GM19351 (cell line): ENCODE data around the gene AANAT.
A peak's percentile ranks its signal among the peaks of the same experiment; 100 is the strongest.

Source experiments
- ATAC-seq: cut with Tn5 transposase; IDR thresholded peaks from one replicate; pipeline ENCODE4 v1.9.1; 2021; ENCODE audit warnings: mild to moderate bottlenecking, moderate library complexity; ENCODE audit not compliant: unreplicated experiment

AANAT gene

DNA sequence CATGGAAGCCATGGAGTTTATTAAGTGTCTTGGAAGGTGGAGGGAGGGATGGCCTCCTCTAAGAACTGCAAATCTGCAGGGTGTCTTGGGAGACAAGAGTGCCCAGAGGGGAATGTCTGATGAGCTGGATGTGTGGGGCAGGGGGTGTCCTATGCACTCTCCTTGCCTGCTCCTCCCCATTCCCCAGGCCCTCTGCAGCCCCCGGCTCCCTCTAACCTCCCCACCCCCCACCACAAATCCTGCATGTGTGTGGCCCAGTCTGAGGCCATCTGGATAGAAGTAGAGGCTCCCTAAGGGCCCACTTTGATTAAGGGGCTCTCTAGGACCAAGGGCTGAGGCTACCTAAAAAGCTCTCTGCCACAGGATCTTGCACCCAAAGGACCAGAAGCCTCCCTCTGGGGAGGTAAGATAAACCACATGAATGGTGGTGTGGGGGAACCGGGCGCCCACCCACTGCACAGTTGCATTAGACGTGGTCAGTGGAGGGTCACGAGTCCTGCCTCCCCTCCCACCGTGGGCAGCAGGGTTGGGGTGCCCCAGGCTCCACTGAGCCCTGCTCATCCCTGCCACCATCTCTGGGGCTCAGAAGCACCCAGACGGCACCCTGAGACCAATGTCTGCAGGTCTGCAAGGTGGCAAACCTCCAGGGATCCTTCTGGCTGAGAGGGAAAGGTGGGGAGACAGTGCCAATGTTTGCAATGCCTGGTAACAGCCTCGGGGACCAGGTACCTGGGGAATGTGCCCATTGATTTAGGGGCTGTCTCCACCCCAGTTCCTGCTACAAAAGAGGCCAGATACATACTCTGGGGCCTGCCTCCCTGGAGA, 618 bp downstream of the AANAT start:
- no peak for ATAC-seq

- ATAC-seq, result no peak
Measured at GRCh38 chr17:76468634-76469010, 1.2 kb downstream of the AANAT start.

DNA sequence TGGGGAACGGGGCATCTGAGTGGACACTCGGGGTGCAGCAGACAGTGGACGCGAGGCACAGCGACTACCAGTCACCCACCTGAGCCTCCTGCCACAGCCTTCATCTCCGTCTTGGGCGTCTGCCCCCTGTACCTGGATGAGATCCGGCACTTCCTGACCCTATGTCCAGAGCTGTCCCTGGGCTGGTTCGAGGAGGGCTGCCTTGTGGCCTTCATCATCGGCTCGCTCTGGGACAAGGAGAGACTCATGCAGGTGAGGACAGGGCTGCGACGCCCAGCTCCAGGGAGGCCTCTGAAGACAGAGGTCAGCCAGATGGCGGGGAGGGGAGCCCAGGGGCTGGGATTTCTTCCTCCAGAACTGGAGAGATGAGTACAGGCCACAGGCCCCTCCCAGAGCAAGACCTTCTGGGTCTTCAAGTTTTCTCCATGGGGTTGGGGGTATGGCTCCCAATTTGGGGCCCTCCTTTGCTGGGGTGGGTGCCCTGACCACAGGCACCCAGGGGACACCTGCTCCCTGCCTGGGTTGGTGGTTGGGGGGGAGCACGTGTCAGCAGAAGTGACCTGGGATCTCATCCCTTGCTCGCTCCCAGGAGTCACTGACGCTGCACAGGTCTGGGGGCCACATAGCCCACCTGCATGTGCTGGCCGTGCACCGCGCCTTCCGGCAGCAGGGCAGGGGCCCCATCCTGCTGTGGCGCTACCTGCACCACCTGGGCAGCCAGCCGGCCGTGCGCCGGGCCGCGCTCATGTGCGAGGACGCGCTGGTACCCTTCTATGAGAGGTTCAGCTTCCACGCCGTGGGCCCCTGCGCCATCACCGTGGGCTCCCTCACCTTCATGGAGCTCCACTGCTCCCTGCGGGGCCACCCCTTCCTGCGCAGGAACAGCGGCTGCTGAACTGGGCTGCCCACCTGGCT, 1.9 kb downstream of the AANAT start:
- ATAC-seq, result no peak

DNA sequence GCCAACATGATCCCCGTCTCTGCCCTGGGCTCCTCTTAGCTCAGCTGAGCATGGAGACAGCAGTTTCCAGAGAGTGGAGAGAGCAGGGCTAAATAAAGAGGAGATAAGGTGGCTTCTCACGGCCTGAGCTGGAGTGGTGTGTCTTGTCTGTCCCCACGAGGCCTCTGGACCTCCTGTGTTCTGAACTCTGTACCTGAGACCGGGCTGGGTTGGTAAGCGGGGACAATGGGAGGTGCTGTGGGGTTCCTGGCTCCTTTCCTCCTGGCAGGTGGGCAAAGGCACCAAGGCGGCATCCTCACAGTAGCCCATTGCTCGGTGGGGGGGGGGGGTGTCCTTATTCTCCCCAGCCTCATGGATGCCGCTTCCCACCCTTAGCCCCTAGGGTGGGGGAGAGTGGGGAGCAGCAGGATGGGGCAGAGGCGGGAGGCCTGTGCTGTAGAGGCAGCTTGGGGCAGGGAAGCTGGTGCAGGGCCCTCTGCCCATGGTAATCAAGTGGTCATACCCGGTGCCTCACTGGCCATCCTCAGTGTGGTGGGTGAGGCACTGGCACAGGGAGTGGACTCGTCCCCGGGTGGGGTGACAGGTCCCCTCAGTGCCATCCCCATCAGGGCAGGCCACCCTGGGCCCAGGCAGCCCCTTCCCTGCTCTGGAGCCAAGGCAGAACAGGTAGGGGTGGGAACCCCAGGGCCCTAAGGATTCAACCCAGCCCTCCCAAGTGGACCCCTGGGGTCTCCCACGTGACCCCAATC, 2.8 kb downstream of the AANAT start:
- ATAC-seq, result no peak

GRCh38 chr17:76471498-76472257, 4.3 kb downstream of the AANAT start:
- ATAC-seq, result no peak

- ATAC-seq, result no peak
Measured at GRCh38 chr17:76472258-76472645, 4.8 kb downstream of the AANAT start.

GRCh38 chr17:76472726-76473125, 5.3 kb downstream of the AANAT start:
- ATAC-seq, result no peak

- no peak for ATAC-seq
Measured at GRCh38 chr17:76473541-76473985, 6.2 kb downstream of the AANAT start.

DNA sequence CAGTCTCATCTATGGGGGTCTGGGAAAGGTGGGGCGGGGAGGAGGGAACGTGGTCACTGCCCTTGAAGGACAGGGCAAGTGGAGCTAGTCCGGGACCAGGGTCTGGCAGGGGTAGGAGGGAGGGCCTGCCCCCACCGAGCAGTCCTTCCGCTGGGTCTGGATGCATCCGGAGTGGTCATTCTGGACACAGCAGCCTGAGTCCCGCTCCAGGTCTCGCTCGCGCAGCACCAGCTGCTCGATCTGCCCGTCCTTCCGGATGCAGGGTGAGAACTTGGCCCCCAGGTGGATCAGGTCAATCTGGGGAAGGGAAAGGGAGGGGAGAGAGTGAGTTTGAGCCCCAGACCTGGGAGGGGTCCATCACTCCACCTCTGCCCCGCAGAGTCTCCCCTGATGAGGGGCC, 6.8 kb downstream of the AANAT start:
- ATAC-seq, result no peak

- no peak for ATAC-seq
Measured at GRCh38 chr17:76474894-76475293, 7.5 kb downstream of the AANAT start.

GRCh38 chr17:76475302-76475701, 7.9 kb downstream of the AANAT start:
- ATAC-seq, result no peak

GRCh38 chr17:76476736-76477135, 9.3 kb downstream of the AANAT start:
- no peak for ATAC-seq

- ATAC-seq, result no peak
Measured at GRCh38 chr17:76477576-76477975, 10.2 kb downstream of the AANAT start.

- ATAC-seq, result no peak
Measured at GRCh38 chr17:76478097-76478496, 10.7 kb downstream of the AANAT start.

- ATAC-seq, result no peak
Measured at GRCh38 chr17:76478730-76479514, 11.5 kb downstream of the AANAT start.

GRCh38 chr17:76479515-76480060, 12.2 kb downstream of the AANAT start:
- no peak for ATAC-seq

GRCh38 chr17:76480632-76481031, 13.2 kb downstream of the AANAT start:
- peak; percentile 21 for ATAC-seq

- ATAC-seq, result peak; percentile 58
Measured at GRCh38 chr17:76481071-76481655, 13.8 kb downstream of the AANAT start.

GRCh38 chr17:76484228-76484725, 16.9 kb downstream of the AANAT start:
- no peak for ATAC-seq
